Umbilical cord (tissue), 2 donors: Measurements from ENCODE around the gene SNX8. TPM values are rescaled to one million over a fixed set of nuclear protein-coding genes. Genes with fewer than 3 reads are reported as not detected.
"Not testable (repeated sequence)": the region's sequence is repeated elsewhere in the genome, so short reads cannot be mapped to it uniquely, and the experiment has no call there.

Source experiments
- DNase-seq: peaks from one replicate; pipeline ENCODE4 v3.0.0-alpha.2; 2015; ENCODE audit warnings: low spot score
- total RNA-seq: library from RNA; depleted of rRNA; stranded (reverse); fragments of >200 nt; gene quantifications from one replicate; pipeline ENCODE4 v1.2.3, GENCODE V29; 2014; ENCODE audit warnings: low replicate concordance; ENCODE audit not compliant: insufficient read depth

SNX8 gene, protein sequence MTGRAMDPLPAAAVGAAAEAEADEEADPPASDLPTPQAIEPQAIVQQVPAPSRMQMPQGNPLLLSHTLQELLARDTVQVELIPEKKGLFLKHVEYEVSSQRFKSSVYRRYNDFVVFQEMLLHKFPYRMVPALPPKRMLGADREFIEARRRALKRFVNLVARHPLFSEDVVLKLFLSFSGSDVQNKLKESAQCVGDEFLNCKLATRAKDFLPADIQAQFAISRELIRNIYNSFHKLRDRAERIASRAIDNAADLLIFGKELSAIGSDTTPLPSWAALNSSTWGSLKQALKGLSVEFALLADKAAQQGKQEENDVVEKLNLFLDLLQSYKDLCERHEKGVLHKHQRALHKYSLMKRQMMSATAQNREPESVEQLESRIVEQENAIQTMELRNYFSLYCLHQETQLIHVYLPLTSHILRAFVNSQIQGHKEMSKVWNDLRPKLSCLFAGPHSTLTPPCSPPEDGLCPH
- 5.1 TPM for total RNA-seq

DNA sequence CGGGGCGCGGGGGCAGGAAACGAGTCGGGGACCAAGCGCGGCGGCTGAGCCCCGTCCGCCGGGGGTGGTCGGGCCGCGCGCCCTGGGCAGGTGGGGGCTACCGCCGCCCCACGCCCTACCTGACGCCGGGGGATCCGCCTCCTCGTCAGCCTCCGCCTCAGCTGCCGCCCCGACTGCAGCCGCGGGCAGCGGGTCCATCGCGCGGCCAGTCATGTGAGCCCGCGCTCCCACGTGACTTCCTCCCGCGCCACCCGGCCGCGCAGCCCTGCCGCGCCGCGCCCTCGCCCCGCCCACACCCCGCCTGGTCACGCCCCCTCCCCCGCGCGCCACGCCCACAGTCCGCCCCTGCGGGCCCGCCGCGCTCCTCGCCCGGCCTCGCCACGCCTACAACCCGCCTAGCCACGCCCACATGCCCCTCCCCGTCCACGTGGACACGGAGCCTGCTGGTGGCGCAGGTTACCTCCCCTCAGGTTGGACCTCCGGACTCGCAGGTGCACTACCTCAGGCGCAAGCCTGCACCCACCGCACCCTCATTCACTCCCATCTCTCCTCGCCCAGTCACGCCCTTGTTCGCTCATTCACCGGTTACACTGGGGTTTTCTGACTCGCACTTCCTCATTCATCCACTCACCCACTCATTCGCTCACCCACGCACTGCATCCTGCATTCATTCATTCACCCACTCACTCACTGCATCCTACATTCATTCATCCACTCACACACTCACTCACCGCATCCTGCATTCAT is at the start of gene SNX8:
Gene SNX8, minus strand, starts transcription at position 233 of the 747 bp plus-strand sequence. Its CDS starts 20 bp downstream, at position 213.
- DNase-seq, result peak; percentile 85

DNA sequence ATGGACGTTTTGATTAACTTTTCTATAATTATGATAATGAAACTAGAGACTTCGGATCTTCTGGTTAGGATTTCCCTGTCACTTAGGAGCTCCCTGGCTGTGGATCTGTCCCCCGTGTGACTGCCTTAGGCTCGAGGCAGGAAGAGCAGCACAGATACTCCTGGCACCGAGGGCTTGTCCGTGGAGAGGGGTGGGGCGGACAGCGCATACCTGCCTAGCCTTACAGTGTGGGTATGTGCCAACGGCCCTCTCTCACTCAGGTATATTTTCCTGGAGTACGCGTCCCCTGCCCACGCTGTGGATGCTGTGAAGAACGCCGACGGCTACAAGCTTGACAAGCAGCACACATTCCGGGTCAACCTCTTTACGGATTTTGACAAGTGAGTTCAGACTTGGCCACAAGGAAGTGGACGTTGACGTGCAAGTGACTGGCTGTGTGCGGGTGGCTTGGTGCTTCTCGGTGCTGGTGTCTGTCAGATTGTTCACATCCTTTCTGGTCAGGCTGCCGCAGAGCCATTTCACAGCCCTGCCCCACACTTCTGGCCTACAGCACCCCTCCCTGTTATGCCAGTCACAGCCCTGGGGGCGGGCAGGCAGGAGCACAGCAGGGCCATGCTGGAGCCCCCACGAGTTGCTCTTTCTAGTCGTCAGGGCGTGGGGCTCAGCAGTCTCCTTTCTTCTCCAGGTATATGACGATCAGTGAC is 48.3 kb upstream of the SNX8 start:
- no peak for DNase-seq

GRCh38 chr7:2360796-2361195 is 46.6 kb upstream of the SNX8 start:
- DNase-seq, result no peak

DNA sequence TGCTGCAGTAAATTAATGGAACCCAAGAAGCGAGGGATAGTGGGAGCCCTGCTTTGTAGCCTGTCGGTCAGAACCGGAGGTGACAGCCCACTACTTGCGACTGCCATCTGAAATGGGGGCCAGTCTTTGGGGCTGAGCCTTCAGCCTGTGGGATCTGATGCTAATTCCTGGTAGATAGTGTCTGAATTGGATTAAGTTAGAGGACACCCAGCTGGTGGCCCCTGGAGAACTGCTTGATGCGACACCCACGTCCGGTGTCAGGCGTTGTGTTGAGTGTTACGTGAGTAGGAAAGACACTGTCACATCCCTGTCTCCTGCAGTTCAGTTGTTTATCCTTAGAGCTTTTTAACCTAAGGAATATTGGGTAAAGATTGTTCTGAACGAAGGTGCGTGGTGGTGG is 45.4 kb upstream of the SNX8 start:
- DNase-seq, result no peak

GRCh38 chr7:2358968-2359527 is 44.8 kb upstream of the SNX8 start:
- DNase-seq, result no peak

DNA sequence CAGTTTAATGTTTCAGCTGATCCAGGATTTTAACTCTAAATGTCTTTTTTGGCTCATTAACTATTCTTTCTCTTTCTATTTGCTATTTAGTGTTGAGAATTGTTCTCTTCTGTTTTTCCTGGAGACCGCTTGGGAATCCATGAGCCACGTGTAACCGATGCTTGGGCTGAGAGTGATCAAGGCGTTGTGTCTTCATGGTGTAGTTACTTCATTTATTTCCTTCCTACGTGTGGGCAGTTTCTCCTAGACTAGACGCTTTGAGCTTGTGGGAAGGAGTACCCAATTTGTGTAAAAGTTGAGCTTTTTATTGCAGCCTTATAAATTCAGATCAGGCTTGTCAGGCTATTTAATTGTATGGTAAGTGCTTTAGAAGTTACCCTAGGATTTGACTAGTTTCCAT is 43.3 kb upstream of the SNX8 start:
- DNase-seq, result no peak

DNA sequence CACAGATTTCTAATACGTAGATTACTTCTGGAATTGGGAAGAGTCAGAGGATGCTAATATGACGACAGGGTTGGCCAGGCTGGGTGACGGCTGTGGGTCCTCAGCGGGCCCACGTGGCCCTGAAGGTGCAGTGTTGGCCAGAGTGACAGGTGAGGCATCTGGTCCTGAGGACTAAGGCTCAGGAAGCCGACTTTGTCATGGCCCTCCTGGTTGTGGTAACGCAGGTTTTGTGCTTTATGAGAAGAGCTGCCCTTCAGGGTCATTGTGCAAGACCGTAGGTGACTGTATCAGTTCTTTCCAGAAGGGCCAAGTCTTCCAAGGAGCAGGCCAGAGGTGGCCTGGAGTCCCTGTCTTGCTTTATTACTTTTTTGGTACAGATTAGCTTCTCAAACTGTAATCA is 42.9 kb upstream of the SNX8 start:
- no peak for DNase-seq

DNA sequence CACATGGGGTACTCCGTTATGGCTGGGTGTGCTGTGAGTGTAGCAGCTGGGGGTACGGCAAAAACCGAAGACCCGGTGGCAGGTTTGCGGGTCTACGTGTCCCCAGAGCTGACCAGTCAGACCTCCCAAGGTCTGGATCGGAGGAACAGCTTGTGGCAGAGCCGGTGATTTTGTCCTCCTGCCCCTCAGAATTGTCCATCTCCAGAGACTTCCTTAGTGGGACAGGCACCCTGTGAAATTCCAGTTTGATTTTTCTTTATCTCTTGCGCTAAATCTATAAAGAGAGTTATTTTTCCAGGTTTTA is 41.4 kb upstream of the SNX8 start:
- DNase-seq, result no peak

- peak; percentile 12 for DNase-seq
These were observed 40.9 kb upstream of the SNX8 start for GRCh38 chr7:2354939-2355704.

- DNase-seq, result peak; percentile 97
These were observed 40.1 kb upstream of the SNX8 start, which contains the start of gene EIF3B for GRCh38 chr7:2354186-2354938. Gene EIF3B, plus strand, starts transcription at chr7:2354827. Its CDS starts 95 bp downstream, at chr7:2354922.

GRCh38 chr7:2353936-2354185 is 39.6 kb upstream of the SNX8 start:
- peak; percentile 90 for DNase-seq

DNA sequence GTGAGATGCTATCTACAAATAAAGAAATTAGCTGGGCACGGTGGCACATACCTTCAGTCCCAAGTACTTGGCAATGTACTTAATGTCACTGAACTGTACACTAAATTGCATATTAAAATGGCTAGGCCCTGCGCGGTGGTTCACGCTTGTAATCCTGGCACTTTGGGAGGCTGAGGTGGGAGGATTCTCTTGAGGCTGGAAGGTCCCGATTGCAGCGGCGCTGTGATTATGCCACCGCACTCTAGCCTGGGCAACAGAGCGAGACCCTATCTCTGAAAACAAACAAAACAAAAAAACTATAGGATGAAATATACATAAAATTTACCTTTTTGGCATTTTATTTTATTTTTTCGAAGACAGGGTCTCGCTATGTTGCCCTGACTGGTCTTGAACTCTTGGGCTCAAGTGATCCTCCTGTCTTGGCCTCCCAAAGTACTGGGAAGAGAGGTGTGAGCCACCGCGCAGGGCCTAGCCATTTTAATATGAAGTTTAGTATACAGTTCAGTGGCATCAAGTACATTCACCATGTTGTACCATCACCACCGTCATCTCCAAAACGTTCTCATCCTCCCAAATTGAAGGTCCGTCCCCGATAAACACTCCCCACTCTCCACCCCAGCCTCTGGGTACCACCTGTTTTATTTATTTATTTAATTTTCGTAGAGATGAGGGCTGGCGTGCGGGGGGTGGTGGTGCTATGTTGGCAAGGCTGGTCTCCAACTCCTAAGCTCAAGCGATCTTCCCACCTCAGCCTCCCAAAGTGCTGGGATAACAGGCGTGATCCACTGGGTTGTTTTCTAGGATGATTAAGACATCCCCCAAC is 39.1 kb upstream of the SNX8 start:
- DNase-seq, result no peak

- DNase-seq, result no peak
These were observed 36.6 kb upstream of the SNX8 start for GRCh38 chr7:2350861-2351260.

GRCh38 chr7:2350055-2350454 is 35.8 kb upstream of the SNX8 start:
- no peak for DNase-seq

- DNase-seq, result not testable (repeated sequence)
These were observed 33.3 kb upstream of the SNX8 start for GRCh38 chr7:2347351-2348063.

- no peak for DNase-seq
These were observed 22.5 kb upstream of the SNX8 start for GRCh38 chr7:2336626-2337299.

GRCh38 chr7:2332606-2333231 is 18.5 kb upstream of the SNX8 start:
- DNase-seq, result not testable (repeated sequence)

- DNase-seq, result no peak
These were observed 17.5 kb upstream of the SNX8 start for GRCh38 chr7:2331707-2332106.
